Endothelial cell of umbilical vein (primary cell): Measurements from ENCODE around the gene ADAMTS17.

Experiments used
- CTCF ChIP-seq, 2 donors: IDR thresholded peaks; 1 replicate in 1 of 2; 2 replicates in 1 of 2; pipeline ENCODE4 v1.5.1; 2011; ENCODE audit warnings: low read length in 2 of 2, mild to moderate bottlenecking in 2 of 2, moderate library complexity in 2 of 2, control low read depth in 1 of 2, inconsistent platforms in 1 of 2, low read depth in 1 of 2; ENCODE audit not compliant: insufficient read depth in 1 of 2; ENCODE audit errors: extremely low read depth in 1 of 2
- JUN ChIP-seq: IDR thresholded peaks from 2 replicates; pipeline ENCODE4 v1.6.1; 2011; ENCODE audit warnings: borderline replicate concordance, low read depth; ENCODE audit not compliant: insufficient read length, insufficient read depth
- POLR2A ChIP-seq: IDR thresholded peaks from 2 replicates; pipeline ENCODE4 v1.6.1; 2012; ENCODE audit warnings: low read depth, mild to moderate bottlenecking, control low read depth, low read length
- TF ChIP-seq, protein P1 (sequence below): IDR thresholded peaks from 2 replicates; pipeline ENCODE4 v1.6.1; 2011; ENCODE audit not compliant: insufficient read depth, insufficient read length

DNA sequence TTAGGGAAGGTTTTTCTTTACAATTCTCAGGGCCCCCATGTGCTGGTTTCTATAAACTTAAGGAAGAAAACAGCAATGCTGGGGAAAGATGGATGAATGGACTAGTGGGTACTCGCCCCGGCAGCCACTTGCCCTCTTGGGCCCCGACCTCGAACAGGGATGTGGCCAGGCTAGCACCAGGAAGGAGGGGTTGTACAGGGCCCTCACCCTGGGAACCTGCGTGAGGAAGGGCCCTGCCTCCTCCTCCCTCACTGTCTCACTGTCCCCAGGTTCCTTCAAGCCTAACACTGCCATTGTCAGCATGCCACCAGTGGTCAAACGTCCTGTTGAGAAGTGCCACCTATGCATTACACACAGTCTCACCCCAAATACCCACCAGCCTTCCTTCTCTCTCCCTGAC is 9.1 kb downstream of the ADAMTS17 start:
- no peak for TF ChIP-seq CTCF (IDR thresholded peaks at IDR 0.05; ENCODE audit: extremely low read depth in 1 of 2, insufficient read depth in 1 of 2, low read depth in 1 of 2, low read length in 2 of 2)
- TF ChIP-seq POLR2A: no peak
- TF ChIP-seq JUN: no peak
- TF ChIP-seq, protein P1, sequence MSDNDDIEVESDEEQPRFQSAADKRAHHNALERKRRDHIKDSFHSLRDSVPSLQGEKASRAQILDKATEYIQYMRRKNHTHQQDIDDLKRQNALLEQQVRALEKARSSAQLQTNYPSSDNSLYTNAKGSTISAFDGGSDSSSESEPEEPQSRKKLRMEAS: no peak
